B cell (primary cell): Measurements from ENCODE around the gene LRRC2. TPM values are rescaled to one million over a fixed set of nuclear protein-coding genes. Genes with fewer than 3 reads are reported as not detected.

Experiments used
- ATAC-seq: fragments of 200-7000 bp; cut with Tn5 transposase; one replicate; pipeline ENCODE4 v1.10.0; 2021; ENCODE audit warnings: low read depth, mild to moderate bottlenecking, moderate number of reproducible peaks, moderate library complexity
- CTCF ChIA-PET: fragments of 350-600 bp; sonication (Branson Sonifier 250); formaldehyde crosslinking; loops from one replicate; lab custom pipeline; 2021; ENCODE audit warnings: antibody characterized with exemption, inconsistent platforms; lab: Charles Lee
- POLR2A ChIA-PET: fragments of 350-600 bp; sonication (Branson Sonifier 250); formaldehyde crosslinking; loops from one replicate; lab custom pipeline; 2021; ENCODE audit warnings: antibody characterized with exemption; lab: Charles Lee
- DNase-seq: peaks from one replicate; pipeline ENCODE4 v3.0.0; 2013
- H2AFZ ChIP-seq: 2 replicates; pipeline ENCODE4 v1.6.1; 2012; ENCODE audit warnings: mild to moderate bottlenecking, low read depth, low read length; ENCODE audit not compliant: insufficient read depth, poor library complexity, severe bottlenecking
- H3K27ac ChIP-seq, 2 donors: 1 replicate in 1 of 2; 2 replicates in 1 of 2; pipeline ENCODE4 v1.5.1; 2012 to 2013; ENCODE audit warnings: low read length in 2 of 2, mild to moderate bottlenecking in 2 of 2, moderate library complexity in 1 of 2
- H3K27me3 ChIP-seq, 4 experiments: fragments of 200-600 bp in 1 of 4; sonication (generic) in 1 of 4; replicated peaks in 1 of 4; 1 replicate in 2 of 4; 2 replicates in 2 of 4; pipeline versions ENCODE4 v1.6.1 to v1.7.0; 2013 to 2016; ENCODE audit warnings: low read length in 3 of 4, mild to moderate bottlenecking in 2 of 4, mixed read lengths in 1 of 4, moderate library complexity in 1 of 4; ENCODE audit not compliant: insufficient read depth in 4 of 4, control insufficient read depth in 3 of 4; ENCODE audit errors: control extremely low read depth in 1 of 4
- H3K36me3 ChIP-seq, 2 experiments: replicated peaks in 1 of 2; 1 replicate in 1 of 2; 2 replicates in 1 of 2; pipeline versions ENCODE4 v1.6.1 to v1.7.1; 2013; ENCODE audit warnings: low read length in 1 of 2; ENCODE audit not compliant: insufficient read depth in 2 of 2, control insufficient read depth in 1 of 2; ENCODE audit errors: control extremely low read depth in 1 of 2, extremely low read depth in 1 of 2
- H3K4me1 ChIP-seq, 2 donors: fragments of 200-600 bp in 1 of 2; sonication (generic) in 1 of 2; 1 replicate in 1 of 2; 2 replicates in 1 of 2; pipeline versions ENCODE4 v1.5.1 to v1.6.1; 2013 to 2017; ENCODE audit warnings: low read length in 2 of 2; ENCODE audit not compliant: control insufficient read depth in 2 of 2, insufficient read depth in 2 of 2
- H3K4me2 ChIP-seq: replicated peaks from 2 replicates; pipeline ENCODE3; 2012; ENCODE audit warnings: mild to moderate bottlenecking, low read depth, low read length; ENCODE audit not compliant: poor library complexity, severe bottlenecking
- H3K4me3 ChIP-seq, 5 experiments: fragments of 200-600 bp in 1 of 5; sonication (generic) in 1 of 5; 1 replicate in 3 of 5; 2 replicates in 2 of 5; pipeline versions ENCODE4 v1.5.1 to v1.7.0; 2011 to 2016; ENCODE audit warnings: low read length in 4 of 5, mild to moderate bottlenecking in 4 of 5, low read depth in 2 of 5, control low read depth in 1 of 5, moderate library complexity in 1 of 5; ENCODE audit not compliant: insufficient read depth in 1 of 5; ENCODE audit errors: control extremely low read depth in 1 of 5, extremely low read depth in 1 of 5
- H3K79me2 ChIP-seq: fragments of 200-600 bp; sonication (generic); one replicate; pipeline ENCODE4 v1.6.0; 2016; ENCODE audit warnings: low read length; ENCODE audit not compliant: control insufficient read depth, insufficient read depth
- H3K9ac ChIP-seq: fragments of 200-600 bp; sonication (generic); 2 replicates; pipeline ENCODE4 v1.6.1; 2017; ENCODE audit warnings: mild to moderate bottlenecking, low read length, moderate library complexity
- H3K9me3 ChIP-seq, 3 donors: one replicate each; pipeline versions ENCODE4 v1.6.1 to v1.7.1; 2013; ENCODE audit warnings: low read length in 2 of 3; ENCODE audit not compliant: control insufficient read depth in 2 of 3, insufficient read depth in 1 of 3; ENCODE audit errors: control extremely low read depth in 1 of 3
- H4K20me1 ChIP-seq: 2 replicates; pipeline ENCODE4 v1.6.0; 2012; ENCODE audit warnings: mild to moderate bottlenecking, low read length; ENCODE audit not compliant: insufficient read depth, control insufficient read depth, poor library complexity, severe bottlenecking
- H3K27ac Mint-ChIP-seq: one replicate; pipeline ENCODE4 v1.8.0; 2021; ENCODE audit warnings: mixed read lengths
- H3K27me3 Mint-ChIP-seq: one replicate; pipeline ENCODE4 v1.8.0; 2021; ENCODE audit warnings: mixed read lengths
- H3K4me1 Mint-ChIP-seq: one replicate; pipeline ENCODE4 v1.8.0; 2021; ENCODE audit warnings: mixed read lengths
- H3K4me3 Mint-ChIP-seq: one replicate; pipeline ENCODE4 v1.8.0; 2021; ENCODE audit warnings: mixed read lengths
- H3K9me3 Mint-ChIP-seq: one replicate; pipeline ENCODE4 v1.8.0; 2022; ENCODE audit warnings: mixed read lengths; ENCODE audit not compliant: insufficient read depth
- CTCF ChIP-seq: fragments of 200-600 bp; IDR thresholded peaks from one replicate; pipeline ENCODE4 v1.8.0; 2022; ENCODE audit warnings: antibody characterized with exemption, mild to moderate bottlenecking
- EZH2 ChIP-seq: IDR thresholded peaks from 2 replicates; pipeline ENCODE4 v1.6.1; 2012; ENCODE audit warnings: borderline replicate concordance, low read depth, mild to moderate bottlenecking, moderate library complexity, low read length; ENCODE audit not compliant: insufficient read depth, poor library complexity, severe bottlenecking
- WGBS: methylation state at CpG from one replicate; pipeline ENCODE4 v1.1.5; 2013; ENCODE audit warnings: missing lambda C conversion rate; ENCODE audit not compliant: insufficient coverage; 5-methylcytosine and 5-hydroxymethylcytosine counted together
- intact Hi-C: fragments of 100-400 bp; cut with micrococcal nuclease; formaldehyde crosslinking; loops from one replicate; pipeline ENCODE4 v1.10.0; 2022
- polyA plus RNA-seq: library from polyadenylated mRNA; depleted of rRNA; stranded (reverse); fragments of >200 nt; gene quantifications from 2 replicates; pipeline ENCODE4 v1.2.3, GENCODE V29; 2012
- total RNA-seq, 2 donors: library from RNA; stranded (reverse); fragments of 120-200 nt in 1 of 2; gene quantifications; 1 replicate in 1 of 2; 2 replicates in 1 of 2; pipeline versions ENCODE4 v1.2.3 to v1.2.4, GENCODE V29; 2013 to 2022

Gene LRRC2
- total and polyA plus RNA-seq, 2 donors (not counting 1 experiment from before 2014, with no cell fraction given), result 0.04 TPM; not detected in 1

GRCh38 chr3:46542344-46542743 lies 23.8 kb downstream of the LRRC2 start:
- Histone ChIP-seq H4K20me1 (no peaks in the 10 kb centered on the region), H3K9ac (no peak overlapping the region), H3K36me3 (no peaks in the 10 kb centered on the region), H3K27ac (no peak overlapping the region), H3K9me3 (peaks cover 0 to 4% (median 0%) of the 10 kb centered on the region in 3 donors), H3K4me3 (no peak overlapping the region), H3K4me2 (no peak overlapping the region), H3K27me3 (no peaks in the 10 kb centered on the region), H2AFZ (no peak overlapping the region), H3K79me2 (no peaks in the 10 kb centered on the region), H3K4me1 (peaks cover 44 to 60% of the 10 kb centered on the region in 2 donors)
- ATAC-seq (no peak), DNase-seq (no peak)
- no CpG with 5 or more reads among the region's 2 CpGs for WGBS
- Mint-ChIP-seq H3K4me1 (peaks cover 69% of the 10 kb centered on the region), H3K9me3 (no peaks in the 10 kb centered on the region), H3K4me3 (no peak overlapping the region), H3K27me3 (peaks cover 3% of the 10 kb centered on the region), H3K27ac (no peak overlapping the region)
- intact Hi-C loops, result no loop called here
- TF ChIP-seq CTCF (no peak), EZH2 (no peak)
- ChIA-PET POLR2A (interaction anchor here (0.6 to 0.8 kb wide), 2 partner anchors 45 to 53 kb away, joined by 3 read pairs; no protein-coding TSS in a partner anchor), CTCF (interaction anchor here (0.8 to 7.3 kb wide), 11 partner anchors 9 to 132 kb away, joined by 3 to 156 read pairs (median 5); no protein-coding TSS in a partner anchor)

- H3K4me1 ChIP-seq, result peaks cover 49 to 65% of the 10 kb centered on the region in 2 donors
- H3K79me2 ChIP-seq, result no peaks in the 10 kb centered on the region
- H3K27me3 ChIP-seq, result peaks cover 0 to 2% (median 0%) of the 10 kb centered on the region in 4 experiments
- ATAC-seq (no peak), DNase-seq (peak; percentile 63)
- TF ChIP-seq CTCF (no peak), EZH2 (no peak)
- H3K27ac ChIP-seq, result no peak overlapping the region
- intact Hi-C loops, result no loop called here
- POLR2A ChIA-PET, result no interaction called here
- H3K4me3 ChIP-seq, result peak overlapping the region in 1 of 5 experiments; percentile 4
- no peak overlapping the region for H3K9ac ChIP-seq
- H4K20me1 ChIP-seq, result no peaks in the 10 kb centered on the region
- H3K9me3 ChIP-seq, result peaks cover 0 to 4% (median 0%) of the 10 kb centered on the region in 3 donors
- H3K4me2 ChIP-seq, result peak overlapping the region; percentile 30
- Mint-ChIP-seq H3K9me3 (no peaks in the 10 kb centered on the region), H3K4me1 (peaks cover 73% of the 10 kb centered on the region), H3K27me3 (peaks cover 3% of the 10 kb centered on the region), H3K4me3 (peak overlapping the region; percentile 30), H3K27ac (no peak overlapping the region)
- no peak overlapping the region for H2AFZ ChIP-seq
- 0% methylated on average over 1 of the region's 1 CpG for WGBS
- CTCF ChIA-PET, result interaction anchor here (0.9 to 7.3 kb wide), 10 partner anchors 9 to 132 kb away, joined by 3 to 156 read pairs (median 5); no protein-coding TSS in a partner anchor
- H3K36me3 ChIP-seq, result no peaks in the 10 kb centered on the region
These were observed 24.3 kb downstream of the LRRC2 start for GRCh38 chr3:46541835-46542234.
